Posterior vena cava (tissue), 2 donors: Measurements from ENCODE around the gene PRCP. TPM values are rescaled to one million over a fixed set of nuclear protein-coding genes. Genes with fewer than 3 reads are reported as not detected.
A peak's percentile ranks its signal among the peaks of the same experiment; 100 is the strongest.
"Not testable (repeated sequence)": the region's sequence is repeated elsewhere in the genome, so short reads cannot be mapped to it uniquely, and the experiment has no call there.

Experiments
- DNase-seq: peaks from one replicate; pipeline ENCODE4 v3.0.0-alpha.2; 2020; ENCODE audit warnings: low spot score
- intact Hi-C, 2 donors: fragments of 100-400 bp; cut with DNase I; formaldehyde crosslinking; loops; one replicate each; pipeline versions ENCODE4 v1.14.1 to v1.14.2; 2022 to 2023
- total RNA-seq, 2 donors: library from RNA; stranded (reverse); fragmentation: NEBNext Ultra II Directional; extraction: Animal tissue kit (Norgen Biotek cat#: 25700); gene quantifications; one replicate each; pipeline ENCODE4 v1.2.1, GENCODE V29; 2021
- donor health status: DM: yes; HTN: yes; CAD: no.
- donor health status: DM: yes; HTN: yes; CAD: no.

The PRCP gene
- total RNA-seq, 2 donors from 2014 or later: 75.9 to 107 TPM

- intact Hi-C loops: no loop called here
- DNase-seq: no peak
These were observed 10.9 kb downstream of the PRCP start for GRCh38 chr11:82889133-82890001.

- intact Hi-C loops: no loop called here
- DNase-seq: no peak
These were observed 16.4 kb downstream of the PRCP start for GRCh38 chr11:82883853-82884252.

- intact Hi-C loops: no loop called here
- DNase-seq: no peak
These were observed 25.3 kb downstream of the PRCP start for GRCh38 chr11:82874646-82875523.

GRCh38 chr11:82873919-82874333 lies 26.3 kb downstream of the PRCP start:
- intact Hi-C loops: no loop called here
- DNase-seq: no peak

- no peak for DNase-seq
- intact Hi-C loops: no loop called here
These were observed 27.7 kb downstream of the PRCP start for GRCh38 chr11:82872377-82873150.

GRCh38 chr11:82871646-82872045 lies 28.6 kb downstream of the PRCP start:
- intact Hi-C loops: no loop called here

GRCh38 chr11:82869657-82870056 lies 30.6 kb downstream of the PRCP start:
- DNase-seq: no peak

More at GRCh38 chr11:82871646-82872045, 28.6 kb downstream of the PRCP start:
- no peak for DNase-seq

GRCh38 chr11:82867495-82868082 lies 32.6 kb downstream of the PRCP start:
- intact Hi-C loops: no loop called here
- DNase-seq: no peak

More at GRCh38 chr11:82869657-82870056, 30.6 kb downstream of the PRCP start:
- intact Hi-C loops: no loop called here

- intact Hi-C loops: no loop called here
- no peak for DNase-seq
These were observed 34.4 kb downstream of the PRCP start for GRCh38 chr11:82865841-82866240.

- peak; percentile 88 for DNase-seq
- intact Hi-C loops: no loop called here
These were observed 36.0 kb downstream of the PRCP start for GRCh38 chr11:82864268-82864667.

GRCh38 chr11:82863209-82863608 lies 37.0 kb downstream of the PRCP start:
- no peak for DNase-seq
- intact Hi-C loops: no loop called here

GRCh38 chr11:82862379-82862778 lies 37.9 kb downstream of the PRCP start:
- no peak for DNase-seq
- intact Hi-C loops: no loop called here

- no peak for DNase-seq
- intact Hi-C loops: loop anchor here in 1 of 2 donors (10.0 kb wide), 1 partner anchor 135 kb away; no protein-coding TSS in a partner anchor
These were observed 40.5 kb downstream of the PRCP start for GRCh38 chr11:82859750-82860149.

GRCh38 chr11:82858556-82859091 lies 41.6 kb downstream of the PRCP start:
- no peak for DNase-seq

GRCh38 chr11:82858133-82858532 lies 42.1 kb downstream of the PRCP start:
- intact Hi-C loops: loop anchor here in 1 of 2 donors (10.0 kb wide), 1 partner anchor 133 kb away; no protein-coding TSS in a partner anchor
- no peak for DNase-seq

More at GRCh38 chr11:82858556-82859091, 41.6 kb downstream of the PRCP start:
- intact Hi-C loops: loop anchor here in 1 of 2 donors (10.0 kb wide), 1 partner anchor 134 kb away; no protein-coding TSS in a partner anchor

- intact Hi-C loops: loop anchor here in 1 of 2 donors (10.0 kb wide), 1 partner anchor 132 kb away; no protein-coding TSS in a partner anchor
- DNase-seq: no peak
These were observed 43.1 kb downstream of the PRCP start for GRCh38 chr11:82857145-82857544.

- intact Hi-C loops: loop anchor here in 1 of 2 donors (10.0 kb wide), 1 partner anchor 131 kb away; no protein-coding TSS in a partner anchor
- no peak for DNase-seq
These were observed 44.6 kb downstream of the PRCP start for GRCh38 chr11:82855616-82856015.

- DNase-seq: not testable (repeated sequence)
These were observed 45.3 kb downstream of the PRCP start for GRCh38 chr11:82854916-82855315.

More at GRCh38 chr11:82854916-82855315, 45.3 kb downstream of the PRCP start:
- intact Hi-C loops: loop anchor here in 1 of 2 donors (10.0 kb wide), 1 partner anchor 130 kb away; no protein-coding TSS in a partner anchor
